MM.1S (cell line): ENCODE results near the gene DIP2C.

ENCODE experiments used
- EZH2 ChIP-seq: fragments of 300-600 bp; sonication (generic); optimal IDR thresholded peaks from 2 replicates; pipeline ENCODE3; 2017; ENCODE audit warnings: low read depth, mild to moderate bottlenecking, antibody characterized with exemption, low read length, mixed read lengths
- EZH2phosphoT487 ChIP-seq: fragments of 300-600 bp; sonication (generic); IDR thresholded peaks from 2 replicates; pipeline ENCODE4 v1.6.1; 2018; ENCODE audit warnings: antibody characterized with exemption, low read length
- TF ChIP-seq, protein P1 (sequence below): fragments of 300-600 bp; sonication (generic); IDR thresholded peaks from 2 replicates; pipeline ENCODE4 v1.5.1; 2016; ENCODE audit warnings: antibody characterized with exemption, low read length, mixed read lengths

DNA sequence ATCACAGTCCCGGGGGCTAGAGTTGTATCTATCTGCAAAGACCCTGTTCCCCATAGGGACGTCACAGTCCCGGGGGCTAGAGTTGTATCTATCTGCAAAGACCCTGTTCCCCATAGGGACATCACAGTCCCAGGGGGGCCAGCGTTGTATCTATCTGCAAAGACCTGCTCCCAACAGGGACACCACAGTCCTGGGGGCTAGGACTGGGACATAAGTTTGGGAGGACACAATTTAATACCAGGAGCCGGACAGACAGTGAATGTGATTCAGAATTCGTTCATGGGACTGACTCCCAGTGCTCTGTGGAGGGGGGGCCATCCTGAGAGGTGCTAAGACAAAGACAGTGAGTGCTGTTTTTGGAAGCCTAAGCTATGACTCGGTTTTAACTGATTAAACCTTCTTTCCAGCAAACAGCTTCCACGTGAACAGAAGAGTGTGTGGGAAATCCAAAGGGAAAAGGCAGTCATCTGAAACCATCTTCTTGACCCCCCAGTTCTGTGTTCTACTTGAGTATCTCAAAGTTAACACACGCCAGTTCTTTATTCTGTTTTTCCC lies 153.0 kb downstream of the DIP2C start:
- TF ChIP-seq, protein P1, sequence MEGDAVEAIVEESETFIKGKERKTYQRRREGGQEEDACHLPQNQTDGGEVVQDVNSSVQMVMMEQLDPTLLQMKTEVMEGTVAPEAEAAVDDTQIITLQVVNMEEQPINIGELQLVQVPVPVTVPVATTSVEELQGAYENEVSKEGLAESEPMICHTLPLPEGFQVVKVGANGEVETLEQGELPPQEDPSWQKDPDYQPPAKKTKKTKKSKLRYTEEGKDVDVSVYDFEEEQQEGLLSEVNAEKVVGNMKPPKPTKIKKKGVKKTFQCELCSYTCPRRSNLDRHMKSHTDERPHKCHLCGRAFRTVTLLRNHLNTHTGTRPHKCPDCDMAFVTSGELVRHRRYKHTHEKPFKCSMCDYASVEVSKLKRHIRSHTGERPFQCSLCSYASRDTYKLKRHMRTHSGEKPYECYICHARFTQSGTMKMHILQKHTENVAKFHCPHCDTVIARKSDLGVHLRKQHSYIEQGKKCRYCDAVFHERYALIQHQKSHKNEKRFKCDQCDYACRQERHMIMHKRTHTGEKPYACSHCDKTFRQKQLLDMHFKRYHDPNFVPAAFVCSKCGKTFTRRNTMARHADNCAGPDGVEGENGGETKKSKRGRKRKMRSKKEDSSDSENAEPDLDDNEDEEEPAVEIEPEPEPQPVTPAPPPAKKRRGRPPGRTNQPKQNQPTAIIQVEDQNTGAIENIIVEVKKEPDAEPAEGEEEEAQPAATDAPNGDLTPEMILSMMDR = no peak
- TF ChIP-seq EZH2 = no peak
- no peak for TF ChIP-seq EZH2phosphoT487
